HG02938 (cell line): ENCODE results near the gene TMEM243.
"Not testable (repeated sequence)": the region's sequence is repeated elsewhere in the genome, so short reads cannot be mapped to it uniquely, and the experiment has no call there.

Experiments
- ATAC-seq: cut with Tn5 transposase; IDR thresholded peaks from one replicate; pipeline ENCODE4 v1.9.1; 2021; ENCODE audit warnings: mild to moderate bottlenecking, moderate library complexity; ENCODE audit not compliant: unreplicated experiment

Gene TMEM243

DNA sequence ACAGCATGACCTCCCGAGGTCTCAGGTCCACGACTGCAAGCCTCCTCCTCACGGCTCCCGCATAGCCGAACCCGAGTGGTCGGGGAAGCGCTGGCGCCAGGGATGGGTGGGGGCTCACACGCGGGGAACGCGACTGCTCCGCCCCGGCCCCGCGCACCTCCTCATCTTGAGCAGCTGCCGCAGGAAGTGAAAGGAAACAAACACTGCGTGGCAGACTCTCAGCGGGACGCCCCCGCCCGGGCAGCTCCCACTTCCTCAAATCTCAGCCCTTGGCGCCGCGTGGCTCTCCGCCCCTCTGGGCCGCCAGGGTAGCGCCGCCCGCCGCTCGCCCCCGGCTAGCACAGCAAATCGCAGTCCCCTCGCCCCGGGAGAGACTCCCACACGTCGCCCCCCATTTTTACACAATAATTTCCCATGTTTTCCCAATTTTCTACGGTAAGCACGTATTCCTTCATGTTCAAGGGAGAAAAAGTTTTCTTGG is at the start of gene TMEM243:
Gene TMEM243 (minus strand): TSS at position 188 of the 481 bp plus-strand sequence. CDS start 229 bp downstream, outside the sequence.
- ATAC-seq, result peak; percentile 43

DNA sequence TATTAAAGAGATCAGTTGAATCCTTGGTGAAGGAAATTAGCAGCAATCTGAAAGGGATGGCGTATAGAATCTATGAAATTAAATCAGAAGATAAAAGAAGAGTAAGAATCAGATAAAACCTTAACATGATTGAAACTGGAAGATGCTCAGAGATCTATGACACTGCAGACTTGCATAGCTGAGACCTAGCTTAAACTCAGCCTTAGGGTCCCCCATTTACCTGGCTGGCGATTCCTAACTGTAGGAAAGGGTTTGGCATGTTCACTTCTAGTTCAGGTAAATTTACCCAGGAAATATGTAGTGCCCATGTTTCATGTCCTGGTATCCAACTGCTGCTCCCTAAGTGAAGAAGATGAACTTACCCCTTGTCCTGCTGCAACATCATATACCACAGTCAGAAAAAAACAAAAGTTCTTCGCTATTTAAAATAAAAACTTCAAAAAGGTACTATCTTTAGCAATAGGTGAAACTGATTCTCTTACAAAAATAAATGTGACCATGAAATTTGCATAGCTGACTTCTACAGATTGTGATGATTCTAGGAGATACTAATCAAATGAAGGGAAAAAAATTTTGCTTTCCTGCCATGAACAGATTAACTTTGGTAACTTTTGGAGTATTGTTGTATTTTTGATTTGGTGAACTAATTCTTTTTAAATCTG is 47.8 kb upstream of the TMEM243 start:
- peak; percentile 82 for ATAC-seq

DNA sequence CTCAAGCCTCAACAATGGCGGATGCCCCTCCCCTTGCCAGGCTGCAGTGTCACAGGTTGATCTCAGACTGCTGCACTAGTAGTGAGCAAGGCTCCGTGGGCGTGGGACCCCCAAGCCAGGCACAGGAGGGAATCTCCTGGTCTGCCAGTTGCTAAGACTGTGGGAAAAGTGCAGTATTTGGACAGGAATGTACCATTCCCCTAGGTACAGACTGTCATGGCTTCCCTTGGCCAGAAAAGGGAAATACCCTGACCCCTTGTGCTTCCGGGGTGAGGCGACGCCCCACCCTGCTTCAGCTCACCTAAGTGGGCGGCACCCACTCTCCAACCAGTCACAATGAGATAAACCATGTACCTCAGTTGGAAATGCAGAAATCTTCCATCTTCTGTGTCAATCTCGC is 44.0 kb upstream of the TMEM243 start:
- no peak for ATAC-seq

GRCh38 chr7:87253589-87254087 is 34.1 kb upstream of the TMEM243 start:
- no peak for ATAC-seq

GRCh38 chr7:87245671-87246070 is 26.1 kb upstream of the TMEM243 start:
- not testable (repeated sequence) for ATAC-seq

- ATAC-seq, result not testable (repeated sequence)
Observed at GRCh38 chr7:87238464-87239051, 19.0 kb upstream of the TMEM243 start.

GRCh38 chr7:87234949-87235348 is 15.4 kb upstream of the TMEM243 start:
- no peak for ATAC-seq

GRCh38 chr7:87231711-87232110 is 12.2 kb upstream of the TMEM243 start:
- ATAC-seq, result no peak

GRCh38 chr7:87231258-87231657 is 11.7 kb upstream of the TMEM243 start:
- no peak for ATAC-seq

- ATAC-seq, result no peak
Observed at GRCh38 chr7:87226495-87226894, 7.0 kb upstream of the TMEM243 start.

DNA sequence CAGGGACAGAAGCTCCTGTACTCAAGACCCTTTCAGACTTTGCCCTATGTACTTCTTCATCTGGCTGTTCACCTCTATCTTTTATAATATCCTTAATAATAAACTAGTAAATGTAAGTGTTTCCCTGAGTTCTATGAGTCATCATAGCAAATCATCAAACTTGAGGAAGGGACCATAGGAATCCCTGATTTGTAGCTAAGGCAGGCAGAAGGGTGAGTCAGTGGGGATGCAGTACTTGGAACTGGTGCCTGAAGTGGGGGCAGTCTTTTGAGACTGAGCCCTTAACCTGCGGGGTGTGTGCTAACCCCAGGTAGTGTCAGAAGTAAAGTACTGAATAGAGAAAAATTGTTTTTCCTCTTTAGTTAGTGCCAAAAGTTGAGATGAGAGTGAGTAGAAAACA is 6.2 kb upstream of the TMEM243 start:
- no peak for ATAC-seq

DNA sequence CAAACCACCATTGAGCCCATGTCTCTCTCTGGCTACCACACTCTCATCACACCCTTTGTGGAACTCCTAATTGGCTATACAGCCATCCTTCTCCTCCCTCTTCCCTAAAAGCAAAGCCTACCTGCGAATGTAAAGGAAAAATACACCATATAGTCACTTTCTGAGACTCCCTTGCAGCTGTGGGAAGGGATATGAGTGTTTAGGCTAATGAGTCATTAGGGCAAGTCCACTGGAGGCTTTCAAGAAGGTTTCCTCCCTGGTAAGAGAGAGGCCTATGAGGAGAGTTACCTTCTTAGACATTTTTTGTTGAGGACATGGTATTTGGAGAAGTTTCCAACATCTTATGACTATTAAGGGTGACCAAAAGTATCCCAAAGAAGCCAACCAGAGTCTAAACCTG is 4.1 kb upstream of the TMEM243 start:
- ATAC-seq, result no peak

DNA sequence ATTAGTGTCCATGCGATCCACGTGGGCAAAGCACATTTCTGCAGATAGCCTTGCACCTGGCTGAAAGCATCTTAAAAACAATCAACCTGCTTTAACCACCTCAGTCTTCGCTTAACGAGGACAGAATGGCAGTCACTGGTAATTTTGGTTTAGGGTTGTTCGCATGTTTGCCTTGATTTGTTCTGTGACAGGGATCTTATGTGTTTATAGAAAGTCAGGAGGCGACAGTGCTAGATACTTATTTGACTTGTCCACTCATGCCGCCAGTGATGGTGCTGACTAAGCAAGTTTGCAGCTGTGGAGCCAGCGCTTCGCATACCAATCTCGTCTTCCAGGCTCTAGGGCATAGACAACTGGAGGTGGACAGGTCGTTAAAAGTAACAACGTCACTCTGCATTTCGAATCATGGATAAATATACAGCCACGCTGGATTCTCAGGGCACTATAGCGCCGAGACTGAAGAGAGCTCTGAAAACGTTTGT is 1.2 kb upstream of the TMEM243 start:
- ATAC-seq, result no peak

DNA sequence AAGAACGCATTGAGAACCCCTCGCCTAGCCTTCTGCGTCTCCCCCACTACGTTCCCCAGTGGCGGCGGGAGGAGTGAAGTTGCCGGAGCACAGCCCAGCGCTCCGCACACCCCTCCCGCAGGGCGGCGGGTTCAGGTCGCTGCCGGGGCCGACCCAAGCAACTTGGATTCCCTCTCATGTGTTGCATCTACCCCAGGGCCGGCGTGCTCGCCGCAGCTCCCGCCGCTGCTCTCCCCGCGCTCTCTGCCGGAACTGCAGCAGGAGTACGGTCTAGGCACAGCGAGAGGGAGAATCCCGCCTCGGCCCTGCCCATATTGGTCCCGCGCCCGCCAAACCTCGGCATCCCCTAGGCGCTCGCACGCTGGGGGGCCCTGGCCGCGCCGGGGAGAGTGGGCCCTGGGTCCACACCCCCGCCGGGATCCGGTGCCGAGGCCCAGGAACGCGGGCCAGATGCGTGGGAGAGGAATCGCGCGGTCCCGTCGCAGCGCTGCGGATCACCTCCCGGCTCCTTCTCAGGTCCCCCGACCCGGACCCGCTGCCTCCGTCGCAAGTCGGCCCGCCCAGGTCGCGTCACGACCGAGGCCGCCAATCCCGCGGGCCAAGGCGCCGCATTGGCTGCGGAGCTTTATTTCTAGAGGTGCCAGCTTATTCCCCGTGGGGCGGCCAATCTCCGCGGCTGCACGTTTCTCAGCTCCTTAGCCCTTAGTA is 648 bp upstream of the TMEM243 start:
- ATAC-seq, result peak; percentile 28

- ATAC-seq, result no peak
Observed at GRCh38 chr7:87218796-87219544, 562 bp downstream of the TMEM243 start.

- ATAC-seq, result no peak
Observed at GRCh38 chr7:87217983-87218653, 1.4 kb downstream of the TMEM243 start.

GRCh38 chr7:87216701-87217508 is 2.6 kb downstream of the TMEM243 start:
- peak; percentile 60 for ATAC-seq

DNA sequence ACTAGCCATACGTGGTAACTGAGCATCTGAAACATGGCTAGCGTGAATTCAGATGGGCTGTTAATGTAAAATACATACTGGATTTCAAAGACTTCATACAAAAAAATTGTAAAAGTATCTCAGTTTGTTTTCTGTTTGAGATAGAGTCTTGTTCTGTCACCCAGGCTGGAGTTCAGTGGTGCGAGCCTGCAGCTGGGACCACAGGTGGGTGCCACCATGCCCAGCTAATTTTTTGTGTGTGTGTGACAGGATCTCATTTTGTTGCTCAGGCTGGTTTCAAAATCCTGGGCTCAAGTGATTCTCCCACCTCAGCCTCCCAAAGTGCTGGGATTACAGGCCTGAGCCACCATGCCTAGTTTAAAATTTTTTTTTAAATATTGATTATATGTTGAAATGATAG is 4.5 kb downstream of the TMEM243 start:
- no peak for ATAC-seq

- ATAC-seq, result no peak
Observed at GRCh38 chr7:87213811-87214210, 5.7 kb downstream of the TMEM243 start.

DNA sequence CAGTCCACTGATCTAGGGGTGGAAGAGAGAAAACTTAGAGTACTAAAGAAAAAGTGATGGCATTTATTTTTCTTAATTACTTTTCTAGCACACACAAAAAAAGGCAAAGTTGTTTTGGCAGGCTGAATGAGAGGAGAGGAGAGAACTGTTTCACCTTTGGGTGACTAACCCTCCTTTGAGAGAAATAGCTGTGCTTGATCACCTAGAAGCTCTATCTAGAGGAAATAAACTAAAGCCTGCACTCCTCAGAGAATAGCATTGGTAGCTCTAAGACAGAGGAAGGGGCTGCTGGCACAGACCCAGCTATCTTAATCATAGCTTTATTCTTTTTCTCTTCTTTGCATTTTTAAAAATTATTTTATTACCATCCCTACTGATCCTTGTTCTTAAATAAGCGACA is 6.3 kb downstream of the TMEM243 start:
- no peak for ATAC-seq
